IMR-90 (cell line): Measurements from ENCODE around the gene KRCC1. TPM values are rescaled to one million over a fixed set of nuclear protein-coding genes. Genes with fewer than 3 reads are reported as not detected.
"Not testable (repeated sequence)": the region's sequence is repeated elsewhere in the genome, so short reads cannot be mapped to it uniquely, and the experiment has no call there.

ENCODE experiments used
- ATAC-seq: fragments of 200-7000 bp; cut with Tn5 transposase; 2 replicates; pipeline ENCODE4 v1.9.1; 2020; ENCODE audit warnings: low read depth, mild to moderate bottlenecking, moderate library complexity
- BruUV-seq: library from RNA; stranded (reverse); fragments of 400-500 nt; replicated peaks from 2 replicates; lab custom pipeline; 2021; lab: Mats Ljungman, UMichigan
- CTCF ChIA-PET: fragments of 300-600 bp; formaldehyde crosslinking; extraction: SDS; loops from one replicate; lab custom pipeline; 2021; ENCODE audit warnings: antibody characterized with exemption; lab: Yijun Ruan, JAX
- POLR2A ChIA-PET: fragments of 300-600 bp; sonication (Branson Sonifier 250); formaldehyde crosslinking; loops from one replicate; lab custom pipeline; 2022; ENCODE audit warnings: antibody characterized with exemption; ENCODE audit not compliant: unreplicated experiment; lab: Charles Lee
- DNase-seq: peaks from one replicate; pipeline ENCODE4 v3.0.0; 2013
- H2AFZ ChIP-seq: replicated peaks from 2 replicates; pipeline ENCODE3; 2013; ENCODE audit warnings: low read length, mild to moderate bottlenecking; ENCODE audit not compliant: poor library complexity
- H2AK5ac ChIP-seq: 2 replicates; pipeline ENCODE4 v1.6.1; 2013; ENCODE audit warnings: low read depth, low read length, inconsistent platforms
- H2AK9ac ChIP-seq: replicated peaks from 2 replicates; pipeline ENCODE3; 2013; ENCODE audit warnings: mild to moderate bottlenecking, low read depth, low read length, moderate library complexity; ENCODE audit not compliant: poor library complexity
- H2BK120ac ChIP-seq: 2 replicates; pipeline ENCODE4 v1.6.1; 2013; ENCODE audit warnings: low read depth, low read length, inconsistent platforms
- H2BK15ac ChIP-seq: 3 replicates; pipeline ENCODE4 v1.6.1; 2013; ENCODE audit warnings: low read depth, low read length, inconsistent platforms
- H2BK20ac ChIP-seq: 2 replicates; pipeline ENCODE4 v1.6.1; 2013; ENCODE audit warnings: low read depth, mild to moderate bottlenecking, inconsistent platforms, low read length, moderate library complexity
- H2BK5ac ChIP-seq: 2 replicates; pipeline ENCODE4 v1.6.1; 2013; ENCODE audit warnings: mild to moderate bottlenecking, low read depth, low read length, inconsistent platforms; ENCODE audit not compliant: poor library complexity, severe bottlenecking
- H3K14ac ChIP-seq: replicated peaks from 2 replicates; pipeline ENCODE4 v1.6.1; 2013; ENCODE audit warnings: low read depth, low read length, inconsistent platforms
- H3K18ac ChIP-seq: 2 replicates; pipeline ENCODE4 v1.6.1; 2013; ENCODE audit warnings: low read depth, low read length, control low read depth
- H3K23ac ChIP-seq: 2 replicates; pipeline ENCODE4 v1.6.1; 2013; ENCODE audit warnings: low read depth, low read length, inconsistent platforms
- H3K27ac ChIP-seq: 2 replicates; pipeline ENCODE4 v1.5.1; 2013; ENCODE audit warnings: mild to moderate bottlenecking, control low read depth, low read length; ENCODE audit not compliant: insufficient read depth
- H3K27me3 ChIP-seq: 2 replicates; pipeline ENCODE4 v1.6.1; 2013; ENCODE audit warnings: low read length; ENCODE audit not compliant: control insufficient read depth, insufficient read depth
- H3K36me3 ChIP-seq: 2 replicates; pipeline ENCODE4 v1.6.1; 2013; ENCODE audit warnings: low read length, mixed read lengths; ENCODE audit not compliant: control insufficient read depth, insufficient read depth
- H3K4ac ChIP-seq: 2 replicates; pipeline ENCODE4 v1.6.1; 2013; ENCODE audit warnings: low read depth, low read length, inconsistent platforms
- H3K4me1 ChIP-seq: 2 replicates; pipeline ENCODE4 v1.6.1; 2013; ENCODE audit warnings: low read length, mixed read lengths; ENCODE audit not compliant: control insufficient read depth, insufficient read depth
- H3K4me2 ChIP-seq: 2 replicates; pipeline ENCODE4 v1.6.1; 2013; ENCODE audit warnings: low read depth, mild to moderate bottlenecking, control low read depth, low read length, moderate library complexity
- H3K4me3 ChIP-seq: 2 replicates; pipeline ENCODE4 v1.5.1; 2013; ENCODE audit warnings: low read depth, mild to moderate bottlenecking, control low read depth, low read length, moderate library complexity; ENCODE audit not compliant: insufficient read depth
- H3K56ac ChIP-seq: 2 replicates; pipeline ENCODE4 v1.6.1; 2013; ENCODE audit warnings: low read length, inconsistent platforms; ENCODE audit not compliant: insufficient read depth; ENCODE audit errors: extremely low read depth
- H3K79me1 ChIP-seq, 2 experiments: 2 replicates each; pipeline ENCODE4 v1.6.1; 2013; ENCODE audit warnings: low read length in 2 of 2, inconsistent platforms in 1 of 2, low read depth in 1 of 2
- H3K9ac ChIP-seq: 2 replicates; pipeline ENCODE4 v1.6.1; 2013; ENCODE audit warnings: low read depth, low read length, control low read depth
- H3K9me1 ChIP-seq: 2 replicates; pipeline ENCODE4 v1.6.1; 2013; ENCODE audit warnings: low read length, inconsistent platforms; ENCODE audit not compliant: insufficient read depth
- H3K9me3 ChIP-seq: 2 replicates; pipeline ENCODE4 v1.6.1; 2013; ENCODE audit warnings: low read length; ENCODE audit not compliant: control insufficient read depth, insufficient read depth
- H4K20me1 ChIP-seq: 2 replicates; pipeline ENCODE4 v1.6.1; 2013; ENCODE audit warnings: low read length, inconsistent platforms; ENCODE audit not compliant: insufficient read depth
- H4K5ac ChIP-seq: 2 replicates; pipeline ENCODE4 v1.6.1; 2013; ENCODE audit warnings: mild to moderate bottlenecking, low read depth, low read length, control low read depth
- H4K8ac ChIP-seq, 2 experiments: 2 replicates each; pipeline ENCODE4 v1.6.1; 2013; ENCODE audit warnings: low read depth in 2 of 2, low read length in 2 of 2, control low read depth in 1 of 2, inconsistent platforms in 1 of 2
- H4K91ac ChIP-seq: 2 replicates; pipeline ENCODE4 v1.6.1; 2013; ENCODE audit warnings: low read depth, low read length, inconsistent platforms; ENCODE audit not compliant: insufficient read depth
- WGBS, 2 experiments: methylation state at CpG; one replicate each; pipeline versions ENCODE4 v1.1.5 to v1.1.7; 2013; ENCODE audit warnings: missing lambda C conversion rate in 2 of 2; ENCODE audit not compliant: insufficient read length in 1 of 2; ENCODE audit errors: extremely low coverage in 2 of 2; 5-methylcytosine and 5-hydroxymethylcytosine counted together
- dilution Hi-C: fragments of 300-500 bp; cut with HindIII; formaldehyde crosslinking; loops from one replicate; pipeline ENCODE4 v1.14.3; 2018; ENCODE audit warnings: low sequenced_read_pairs; ENCODE audit not compliant: unreplicated experiment
- in situ Hi-C: fragments of 300-500 bp; cut with MboI; formaldehyde crosslinking; loops from 3 replicates; pipeline ENCODE4 v1.14.3; 2019; ENCODE audit warnings: low sequenced_read_pairs, inconsistent platforms, mixed read lengths
- intact Hi-C: fragments of 100-400 bp; cut with micrococcal nuclease; formaldehyde crosslinking; loops from 2 replicates; pipeline ENCODE4 v1.10.0; 2022
- polyA plus RNA-seq, 3 experiments: library from polyadenylated mRNA; depleted of rRNA; stranded (reverse); fragments of >200 nt; gene quantifications; 2 replicates each; pipeline ENCODE4 v1.2.3, GENCODE V29; 2012; ENCODE audit warnings: low replicate concordance in 1 of 3
- total RNA-seq: library from RNA; depleted of rRNA; stranded (reverse); fragments of >200 nt; gene quantifications from 2 replicates; pipeline ENCODE4 v1.2.3, GENCODE V29; 2012

Gene KRCC1
- total and polyA plus RNA-seq, 2 of the 4 experiments (the other 2 are of a cell fraction) = 14.3 to 16.5 TPM

GRCh38 chr2:88000474-88000873 lies 55.1 kb downstream of the KRCC1 start:
- ATAC-seq, H2AK5ac ChIP-seq, BruUV-seq, H3K36me3 ChIP-seq, DNase-seq, H3K14ac ChIP-seq, intact Hi-C loops, H3K4ac ChIP-seq, H4K8ac ChIP-seq, H4K5ac ChIP-seq, H2BK120ac ChIP-seq, H3K27ac ChIP-seq, H4K91ac ChIP-seq, dilution Hi-C loops, H2BK5ac ChIP-seq, H3K56ac ChIP-seq, POLR2A ChIA-PET, H3K9me3 ChIP-seq, H2AFZ ChIP-seq, H3K4me2 ChIP-seq, CTCF ChIA-PET, H2AK9ac ChIP-seq, H3K79me1 ChIP-seq, H3K4me1 ChIP-seq, H2BK15ac ChIP-seq, H3K9me1 ChIP-seq, H3K4me3 ChIP-seq, H3K9ac ChIP-seq, H3K23ac ChIP-seq, H3K27me3 ChIP-seq, H4K20me1 ChIP-seq, H3K18ac ChIP-seq, H2BK20ac ChIP-seq: not testable (repeated sequence)
- in situ Hi-C loops = loop anchor here (25.0 kb wide), 1 partner anchor 788 kb away; no protein-coding TSS in a partner anchor
- no CpG with 5 or more reads among the region's 3 CpGs for WGBS, 2 experiments
